SK-N-MC (cell line): Measurements from ENCODE around the gene CALN1.

ENCODE experiments used
- EZH2 ChIP-seq: fragments of 200-600 bp; sonication (generic); IDR thresholded peaks from one replicate; pipeline ENCODE4 v1.6.1; 2017; ENCODE audit warnings: antibody characterized with exemption
- POLR2AphosphoS5 ChIP-seq: IDR thresholded peaks from 2 replicates; pipeline ENCODE4 v1.6.1; 2012; ENCODE audit warnings: mild to moderate bottlenecking, low read depth, low read length, borderline replicate concordance

- TF ChIP-seq EZH2 = no peak
- TF ChIP-seq POLR2AphosphoS5 = no peak
Observed at GRCh38 chr7:72408966-72409637, 3.0 kb downstream of the CALN1 start.
